GM19324 (cell line): ENCODE data around the gene RERE.
"Not testable (repeated sequence)": the region's sequence is repeated elsewhere in the genome, so short reads cannot be mapped to it uniquely, and the experiment has no call there.

Experiments
- ATAC-seq: cut with Tn5 transposase; IDR thresholded peaks from one replicate; pipeline ENCODE4 v1.9.1; 2021; ENCODE audit warnings: mild to moderate bottlenecking, moderate library complexity; ENCODE audit not compliant: unreplicated experiment, low FRiP score

Gene RERE

GRCh38 chr1:8398677-8399076 lies 418.8 kb downstream of the RERE start:
- ATAC-seq = no peak

DNA sequence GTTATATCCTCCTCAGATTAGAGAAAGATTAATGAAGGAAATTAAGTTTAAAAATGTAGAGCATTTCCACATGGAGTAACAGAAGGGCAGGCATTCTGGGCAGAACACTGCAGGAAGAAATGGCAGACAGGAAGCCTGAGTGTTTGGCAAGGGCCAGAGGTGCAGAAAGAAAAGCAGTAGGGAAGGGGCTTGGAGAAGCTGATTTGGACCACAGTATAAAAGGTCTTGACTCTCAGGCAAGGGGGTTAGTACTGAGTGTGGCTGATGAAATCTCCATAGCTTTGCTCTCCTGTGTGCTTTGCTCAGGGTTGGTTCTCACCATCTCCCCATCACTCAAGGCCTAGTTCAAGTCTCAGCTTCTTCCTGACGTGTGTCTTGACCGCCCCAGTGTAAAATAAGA lies 419.4 kb downstream of the RERE start:
- ATAC-seq = no peak

DNA sequence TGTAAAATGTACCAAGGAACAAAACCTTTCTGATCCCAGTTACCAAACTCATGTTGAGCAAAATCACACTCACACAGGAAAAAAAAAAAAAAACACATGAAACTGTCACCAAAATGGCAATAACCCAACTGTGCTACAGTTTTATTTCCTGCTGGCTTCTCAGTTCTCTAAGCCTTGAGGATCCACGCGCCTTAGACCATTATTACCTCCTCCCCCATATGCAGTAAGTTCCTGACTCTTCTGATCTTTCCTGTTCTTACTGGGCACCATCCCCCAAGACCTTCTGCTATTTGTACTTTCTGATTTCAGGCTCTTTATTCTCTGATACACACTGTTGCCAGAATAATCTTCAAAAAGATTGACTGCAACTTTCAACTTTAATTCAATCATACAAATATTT lies 419.9 kb downstream of the RERE start:
- peak; percentile 49 for ATAC-seq

DNA sequence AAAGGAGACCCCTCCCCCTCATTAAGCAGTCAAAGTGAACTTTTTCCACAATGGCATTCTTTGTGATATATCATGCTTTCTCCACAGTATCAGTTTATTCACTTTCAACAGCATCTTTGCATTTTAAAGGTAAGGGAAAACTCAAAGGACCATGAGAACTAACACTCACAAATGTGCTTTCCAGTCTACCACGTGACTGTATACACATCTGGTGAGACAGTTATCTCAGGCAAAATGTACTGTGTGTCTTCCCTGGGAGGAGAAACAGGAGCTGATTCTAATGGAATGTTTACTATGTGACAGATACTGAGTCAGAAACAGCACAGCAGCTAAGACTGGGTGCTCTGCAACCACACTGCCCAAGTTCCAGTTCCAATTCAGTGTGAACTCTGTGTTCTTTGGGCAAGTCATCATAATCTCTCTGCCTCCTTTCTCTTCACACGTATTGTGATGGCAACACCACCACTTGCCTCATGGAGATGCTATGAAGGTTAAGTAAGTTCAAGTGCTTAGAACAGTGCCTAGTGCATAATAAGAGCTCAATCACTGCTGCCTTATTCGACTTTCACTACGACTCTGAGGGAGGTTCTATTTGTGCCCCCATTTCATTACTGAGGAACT lies 420.5 kb downstream of the RERE start:
- peak; percentile 19 for ATAC-seq

- ATAC-seq = no peak
Observed at GRCh38 chr1:8396083-8396785, 421.2 kb downstream of the RERE start.

- peak; percentile 42 for ATAC-seq
Observed at GRCh38 chr1:8395433-8395866, 422.0 kb downstream of the RERE start.

DNA sequence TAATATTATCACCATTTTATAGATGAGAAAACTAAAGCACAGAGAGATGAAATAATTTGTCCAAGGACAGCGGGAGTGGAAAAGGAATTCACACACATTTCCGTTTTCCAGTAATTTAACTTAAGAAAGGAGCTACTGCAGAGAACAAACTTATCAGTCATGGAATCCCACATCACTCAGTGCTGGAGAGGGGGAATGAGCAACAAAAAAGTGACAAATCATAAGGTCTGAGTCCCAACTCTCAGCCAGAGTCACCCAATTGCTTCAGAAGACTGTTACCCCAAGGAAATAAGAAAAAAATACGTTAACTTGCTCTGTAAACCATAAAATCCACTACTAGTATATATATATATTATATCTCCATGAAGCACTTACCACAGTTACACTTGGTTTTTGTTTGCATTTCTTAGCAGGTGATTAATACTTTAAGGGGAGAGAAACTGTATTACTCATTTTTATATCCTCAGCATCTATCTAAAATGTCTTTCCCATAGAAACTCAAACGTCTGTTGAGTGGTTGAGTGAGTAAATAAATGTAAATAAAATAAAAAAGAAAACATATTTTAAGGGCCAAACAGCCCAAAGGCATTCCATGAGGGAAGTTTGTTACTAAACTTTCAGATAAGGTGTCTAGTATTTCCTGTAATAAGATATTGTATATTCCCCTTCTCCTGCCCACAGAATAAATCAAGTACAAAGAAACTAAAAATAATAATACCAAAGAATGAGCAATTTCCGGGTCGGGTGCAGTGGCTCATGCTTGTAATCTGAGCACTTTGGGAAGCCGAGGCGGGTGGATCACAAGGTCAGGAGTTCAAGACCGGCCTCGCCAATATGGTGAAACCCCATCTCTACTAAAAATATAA lies 422.8 kb downstream of the RERE start:
- ATAC-seq = no peak

- ATAC-seq = no peak
Observed at GRCh38 chr1:8392522-8392921, 424.9 kb downstream of the RERE start.

- ATAC-seq = no peak
Observed at GRCh38 chr1:8390707-8391106, 426.7 kb downstream of the RERE start.

GRCh38 chr1:8389958-8390535 lies 427.4 kb downstream of the RERE start:
- ATAC-seq = no peak

DNA sequence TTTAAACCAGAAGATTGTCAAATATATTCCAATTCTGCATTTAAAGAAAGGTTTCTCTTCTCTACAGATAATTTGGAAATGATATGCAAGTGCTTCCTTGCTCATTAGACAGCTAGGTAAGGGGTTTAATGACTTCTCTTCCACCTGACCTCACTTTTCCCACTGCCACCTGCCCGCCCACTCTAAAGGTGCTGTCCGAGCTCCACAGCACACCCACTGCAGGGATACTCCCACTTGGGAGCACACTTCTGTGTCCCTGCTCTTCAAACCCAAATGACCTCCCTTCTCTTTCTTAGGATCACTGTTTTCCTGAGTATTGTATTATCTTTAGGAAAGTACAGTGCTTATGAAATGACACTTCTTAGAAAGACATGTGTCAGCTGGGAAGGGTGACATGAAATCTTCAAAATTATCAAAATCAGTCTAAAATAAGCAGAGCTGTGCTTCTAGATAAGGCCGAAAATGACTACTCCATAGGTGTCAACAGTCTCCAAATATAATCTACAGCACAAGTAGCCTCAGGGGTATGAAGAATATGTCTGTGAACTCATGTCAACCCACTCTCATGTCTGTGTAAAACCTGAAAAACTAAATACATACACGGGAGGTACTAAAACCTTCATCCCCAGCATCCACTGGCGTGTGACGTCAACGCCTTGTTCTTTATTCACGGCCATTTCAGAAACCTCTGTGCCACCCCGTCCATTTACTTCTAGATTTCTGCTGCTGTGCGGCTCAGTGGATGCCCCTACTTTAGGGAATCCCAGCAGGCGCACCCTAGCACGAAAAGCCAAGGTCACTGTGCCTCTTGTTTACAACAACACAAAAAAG lies 428.5 kb downstream of the RERE start:
- no peak for ATAC-seq

- no peak for ATAC-seq
Observed at GRCh38 chr1:8386247-8386646, 431.2 kb downstream of the RERE start.

DNA sequence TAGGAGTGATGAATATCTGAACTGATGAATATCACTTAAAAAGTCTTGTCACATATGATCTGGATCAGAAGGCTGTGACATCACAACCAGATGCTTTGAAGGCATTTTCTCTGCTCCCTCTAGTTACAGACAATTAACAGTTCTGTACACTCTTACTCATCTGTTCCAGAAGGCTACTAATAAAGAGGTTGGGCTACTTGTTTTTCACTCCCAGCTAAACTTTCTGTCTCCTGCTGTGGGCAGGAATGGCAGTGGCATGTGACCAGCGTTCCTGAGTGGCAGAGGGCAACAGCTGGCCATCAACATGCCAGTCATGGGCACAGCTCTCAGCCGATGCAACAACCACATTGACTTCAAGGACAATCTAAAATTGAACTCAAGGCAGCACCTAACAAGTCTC lies 432.9 kb downstream of the RERE start:
- ATAC-seq = no peak

GRCh38 chr1:8384088-8384487 lies 433.4 kb downstream of the RERE start:
- no peak for ATAC-seq

GRCh38 chr1:8382608-8383505 lies 434.6 kb downstream of the RERE start:
- ATAC-seq = no peak

GRCh38 chr1:8382051-8382505 lies 435.4 kb downstream of the RERE start:
- ATAC-seq = no peak

- no peak for ATAC-seq
Observed at GRCh38 chr1:8381618-8382017, 435.8 kb downstream of the RERE start.

DNA sequence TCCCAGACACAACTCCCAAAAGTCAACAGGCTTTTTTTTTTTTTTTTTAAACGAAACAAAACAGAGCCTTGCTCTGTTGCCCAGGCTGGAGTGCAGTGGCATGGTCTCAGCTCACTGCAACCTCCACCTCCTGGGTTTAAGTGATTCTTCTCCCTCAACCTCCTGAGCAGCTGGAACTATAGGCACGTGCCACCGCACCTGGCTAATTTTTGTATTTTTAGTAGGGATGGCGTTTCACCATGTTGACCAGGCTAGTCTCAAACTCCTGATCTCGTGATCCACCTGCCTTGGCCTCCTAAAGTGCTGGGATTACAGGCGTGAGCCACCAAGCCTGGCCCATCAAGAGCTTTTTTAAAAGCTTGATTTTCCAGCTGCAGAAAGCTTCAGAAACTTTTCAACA lies 437.1 kb downstream of the RERE start:
- not testable (repeated sequence) for ATAC-seq
